NCI-H1436 treated with DMSO at 0.1 percent for 48 hours (cell line): ENCODE results near the gene TBC1D5.
A peak's percentile ranks its signal among the peaks of the same experiment; 100 is the strongest.
"Not testable (repeated sequence)": the region's sequence is repeated elsewhere in the genome, so short reads cannot be mapped to it uniquely, and the experiment has no call there.

Experiments
- DNase-seq: peaks from one replicate; lab custom pipeline; 2025; lab: John Stamatoyannopoulos, UW

Gene TBC1D5

GRCh38 chr3:17411157-17411877 is 331.1 kb downstream of the TBC1D5 start:
- peak; percentile 35 for DNase-seq

DNA sequence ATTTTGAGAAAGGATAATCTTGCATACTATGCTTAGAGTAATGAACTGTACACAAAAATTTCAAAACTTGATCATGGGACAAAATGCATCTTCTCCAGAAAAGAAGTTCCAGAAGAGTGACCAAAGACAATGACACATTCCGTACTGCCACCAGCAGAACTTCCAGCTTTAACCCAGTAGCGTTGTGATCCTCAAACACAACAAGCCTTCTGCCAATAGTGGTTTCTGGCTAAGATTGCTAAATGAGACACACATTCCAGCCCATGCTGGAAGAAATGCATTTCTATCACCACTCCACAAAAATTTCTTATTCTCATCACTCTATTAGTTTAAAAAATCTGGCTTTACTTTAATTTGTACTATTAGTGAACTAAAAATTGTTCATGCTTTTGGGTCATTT is 334.9 kb downstream of the TBC1D5 start:
- no peak for DNase-seq

- DNase-seq: no peak
These were observed 337.9 kb downstream of the TBC1D5 start for GRCh38 chr3:17404548-17404947.

DNA sequence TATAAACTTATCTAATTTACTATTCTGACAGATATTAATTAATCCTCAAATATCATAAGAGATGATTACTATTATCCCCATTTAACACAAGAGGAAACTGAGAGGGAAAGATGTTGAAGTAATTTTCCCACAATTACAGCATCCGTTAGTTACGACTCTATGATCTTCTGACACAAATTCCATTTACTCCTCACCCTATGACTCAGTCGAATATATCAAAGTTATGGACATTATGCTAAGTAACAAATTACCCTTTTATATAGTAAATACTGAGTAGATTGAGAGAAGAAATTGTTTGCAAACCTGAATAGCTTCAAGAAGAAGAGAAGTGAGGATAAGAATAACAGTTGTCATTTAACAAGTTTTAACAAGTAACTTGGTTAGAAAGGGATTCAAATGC is 340.0 kb downstream of the TBC1D5 start:
- DNase-seq: no peak

- DNase-seq: no peak
These were observed 340.5 kb downstream of the TBC1D5 start for GRCh38 chr3:17401912-17402311.

GRCh38 chr3:17399586-17399985 is 342.8 kb downstream of the TBC1D5 start:
- no peak for DNase-seq

DNA sequence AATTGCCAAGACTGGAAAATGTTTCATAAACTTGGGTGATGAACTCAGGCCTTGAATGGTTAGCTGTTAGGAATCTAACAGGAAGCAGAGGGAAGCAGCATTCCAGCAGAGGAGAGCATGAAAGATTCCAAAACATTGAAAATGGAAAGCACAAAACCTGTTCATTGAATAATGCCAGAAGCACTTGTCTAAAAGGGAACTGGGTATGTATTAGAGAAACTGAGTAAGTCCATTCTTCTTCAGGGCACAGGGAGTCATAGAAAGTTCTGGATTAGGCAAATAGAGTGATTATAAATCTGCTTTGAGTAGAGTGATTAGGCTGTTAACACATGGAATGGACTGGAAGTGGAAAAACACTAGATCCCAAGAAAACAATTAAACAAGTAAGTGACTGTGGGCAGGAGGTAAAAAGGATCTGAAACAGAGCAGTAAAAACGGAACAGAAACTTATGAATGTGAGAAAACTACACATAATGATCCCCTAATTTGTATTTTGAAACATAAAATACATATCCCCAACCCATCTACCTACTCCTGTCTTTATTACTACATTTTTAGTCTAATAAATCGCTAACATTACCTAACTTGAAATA is 343.4 kb downstream of the TBC1D5 start:
- DNase-seq: no peak

- DNase-seq: no peak
These were observed 346.4 kb downstream of the TBC1D5 start for GRCh38 chr3:17396036-17396435.

DNA sequence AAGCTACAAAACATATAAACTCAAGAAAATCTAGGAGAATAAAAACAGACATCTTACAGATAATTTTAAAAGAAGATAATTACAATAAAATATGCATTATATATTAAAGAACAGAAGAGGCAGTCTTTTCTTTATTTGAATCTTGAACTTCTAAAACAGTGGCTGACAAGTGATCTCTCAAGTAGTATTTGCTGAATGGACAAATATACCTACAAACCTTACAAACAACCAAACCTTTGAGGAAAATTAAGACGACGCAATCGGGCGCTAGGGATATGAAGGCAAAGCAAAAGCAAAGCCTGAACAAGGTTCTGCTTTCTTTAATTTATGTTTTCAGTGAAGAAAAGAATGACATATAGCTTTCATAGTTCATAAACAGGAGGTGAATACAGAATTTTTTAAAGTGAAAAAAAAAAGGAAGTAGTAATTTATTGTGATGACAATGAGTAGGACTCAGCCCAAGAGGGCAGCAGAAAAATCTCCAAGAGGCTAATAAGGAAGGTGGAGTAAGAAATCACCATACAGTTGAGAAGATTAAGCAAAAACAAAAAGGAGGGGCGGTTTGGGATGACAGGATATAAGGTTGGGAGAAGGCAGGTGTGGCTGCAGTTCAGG is 347.8 kb downstream of the TBC1D5 start:
- no peak for DNase-seq

DNA sequence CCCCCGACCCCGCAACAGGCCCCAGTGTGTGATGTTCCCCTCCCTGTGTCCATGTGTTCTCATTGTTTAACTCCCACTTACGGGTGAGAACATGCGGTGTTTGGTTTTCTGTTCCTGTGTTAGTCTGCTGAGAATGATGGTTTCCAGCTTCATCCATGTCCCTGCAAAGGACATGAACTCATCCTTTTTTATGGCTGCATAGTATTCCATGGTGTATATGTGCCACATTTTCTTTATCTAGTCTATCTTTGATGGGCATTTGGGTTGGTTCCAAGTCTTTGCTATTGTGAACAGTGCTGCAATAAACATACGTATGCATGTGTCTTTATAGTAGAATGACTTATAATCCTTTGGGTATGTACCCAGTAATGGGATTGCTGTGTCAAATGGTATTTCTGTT is 349.9 kb downstream of the TBC1D5 start:
- DNase-seq: not testable (repeated sequence)

DNA sequence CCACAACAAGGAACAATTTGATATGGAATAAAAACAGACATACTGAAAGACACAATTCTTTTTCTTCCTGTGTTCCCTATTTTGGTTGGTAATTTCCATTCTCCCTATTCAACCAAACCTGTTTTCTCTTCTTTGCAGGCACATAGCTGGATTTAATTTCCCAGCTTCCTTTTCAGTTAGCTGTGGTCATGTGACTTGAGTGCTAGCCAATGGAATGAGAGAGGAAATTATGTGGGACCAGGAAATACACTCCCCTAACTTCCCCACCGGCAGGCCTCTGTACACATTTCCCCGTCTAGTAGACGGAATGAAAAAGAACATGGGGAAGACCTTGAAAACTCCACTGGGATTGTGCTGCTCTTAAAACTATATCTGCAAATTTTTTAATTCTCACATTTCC is 351.6 kb downstream of the TBC1D5 start:
- DNase-seq: no peak

- DNase-seq: no peak
These were observed 355.3 kb downstream of the TBC1D5 start for GRCh38 chr3:17387108-17387507.

DNA sequence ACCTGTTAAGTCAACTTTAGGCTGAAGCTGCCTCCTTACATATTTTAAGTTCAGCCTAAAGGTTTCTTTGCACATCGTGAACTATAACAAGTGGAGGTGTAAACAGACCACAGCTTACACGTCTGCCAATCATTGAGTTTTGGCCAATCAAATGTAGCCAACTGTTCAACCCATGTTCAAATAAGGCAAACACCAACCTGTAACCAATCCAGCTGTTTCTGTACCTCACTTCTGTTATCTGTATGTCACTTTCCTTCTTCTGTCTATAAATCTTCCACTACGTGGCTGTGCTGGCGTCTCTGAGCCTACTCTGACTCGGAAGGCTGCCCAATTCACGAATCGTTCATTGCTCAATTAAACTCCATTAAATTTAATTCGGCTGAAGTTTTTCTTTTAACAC is 356.0 kb downstream of the TBC1D5 start:
- no peak for DNase-seq

DNA sequence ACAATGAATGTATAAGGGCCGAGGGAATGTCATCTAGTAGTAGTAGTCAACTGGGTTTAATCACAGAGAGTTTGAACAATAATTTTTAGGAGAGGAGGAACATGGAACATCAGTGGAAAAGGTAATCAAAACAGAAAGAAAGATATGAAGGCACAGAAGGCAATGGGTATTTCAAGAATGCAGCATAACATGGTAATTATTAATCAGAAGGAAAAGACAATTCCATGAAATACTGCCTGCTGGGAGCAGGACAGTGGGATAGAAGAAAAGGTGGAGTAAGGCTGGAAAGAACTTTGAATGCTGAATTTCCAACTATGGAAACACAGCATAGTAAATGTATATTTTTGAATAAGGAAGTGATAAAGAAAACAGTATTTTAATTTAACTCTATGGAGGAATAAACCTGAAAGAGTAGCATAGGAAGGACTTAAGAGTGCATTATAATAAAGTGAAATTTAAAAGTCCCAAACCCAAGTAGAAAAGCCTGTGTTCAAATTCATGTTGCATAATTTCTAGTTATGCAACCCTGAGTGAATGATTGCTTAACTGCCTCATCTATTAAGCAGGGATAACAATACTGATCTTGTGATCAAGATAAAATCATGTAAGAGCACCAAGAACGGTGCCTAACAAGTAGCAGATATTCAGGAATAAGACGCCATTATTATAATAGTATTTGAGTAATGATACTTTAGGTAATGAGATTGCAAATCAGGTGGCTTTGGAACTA is 357.7 kb downstream of the TBC1D5 start:
- DNase-seq: no peak

DNA sequence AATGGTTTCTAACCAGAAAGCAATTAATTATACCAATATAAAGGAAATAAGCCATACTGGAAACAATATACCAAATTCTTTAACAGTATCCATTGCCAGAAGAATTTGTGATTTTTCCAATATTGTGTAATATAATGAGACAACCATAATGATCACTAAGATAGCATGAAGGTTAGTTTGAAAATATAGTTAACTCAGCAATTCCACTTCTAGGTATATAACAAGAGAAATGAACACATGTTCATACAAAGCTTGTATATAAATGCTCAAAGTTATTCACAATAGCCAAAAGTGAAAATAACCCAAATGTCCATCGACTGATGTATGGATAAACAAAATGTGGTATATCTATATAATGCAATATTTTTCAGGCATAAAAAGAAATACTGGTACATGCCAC is 369.1 kb downstream of the TBC1D5 start:
- no peak for DNase-seq

DNA sequence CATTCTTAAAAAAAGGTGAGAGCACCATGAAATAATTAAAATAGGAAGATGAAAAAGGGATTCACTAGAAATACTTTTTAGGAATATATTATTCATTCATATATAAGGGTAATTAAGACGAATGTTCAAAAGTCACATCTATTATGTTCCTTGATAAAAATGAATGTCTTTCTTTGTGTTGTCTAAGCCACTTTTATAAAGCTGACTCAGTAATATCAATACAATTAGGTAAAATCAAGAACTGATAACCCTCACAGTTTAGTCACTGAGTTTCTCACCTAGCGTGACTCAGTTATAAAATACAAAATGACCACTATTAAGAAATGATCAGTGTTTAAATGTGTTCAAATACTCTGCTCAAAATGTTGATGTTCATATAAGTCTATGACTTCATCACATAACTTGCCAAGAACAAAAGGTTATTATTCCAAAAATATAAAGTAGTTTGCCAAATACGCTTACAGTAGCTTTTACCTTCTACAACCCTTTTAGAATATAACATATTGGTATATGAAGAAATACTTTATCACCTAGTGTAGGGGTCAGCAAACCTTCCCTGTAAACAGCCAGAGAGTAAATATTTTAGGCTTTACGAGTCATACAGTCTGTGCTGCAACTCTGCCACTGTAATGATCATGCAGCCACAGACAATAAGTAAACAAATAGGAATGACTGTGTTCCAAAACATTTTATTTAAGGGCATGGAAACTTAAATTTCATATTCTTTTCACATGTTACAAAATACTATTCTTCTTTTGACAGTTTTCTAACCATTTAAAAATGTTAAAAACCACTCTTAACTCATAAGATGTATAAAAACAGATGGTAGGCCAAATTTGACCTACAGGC is 369.8 kb downstream of the TBC1D5 start:
- no peak for DNase-seq

DNA sequence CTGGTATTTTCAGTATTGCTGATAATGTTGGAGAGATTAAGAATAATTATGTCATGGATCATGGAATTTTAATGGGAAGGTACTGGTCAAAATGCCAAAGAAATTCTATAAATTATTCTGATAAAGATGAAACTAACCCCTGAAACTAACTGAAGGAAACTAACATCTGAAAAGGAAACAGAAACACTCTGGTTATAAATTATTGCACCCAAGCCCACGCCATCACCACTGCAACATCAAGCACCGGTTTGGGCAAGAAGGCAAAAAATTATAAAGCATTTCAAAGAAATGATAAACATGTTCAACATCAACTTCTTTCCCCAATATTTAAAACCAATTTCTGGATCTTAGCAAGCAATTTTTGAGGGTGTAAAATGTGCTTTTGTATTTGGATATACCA is 372.5 kb downstream of the TBC1D5 start:
- no peak for DNase-seq

- DNase-seq: no peak
These were observed 375.3 kb downstream of the TBC1D5 start for GRCh38 chr3:17367171-17367570.

GRCh38 chr3:17360991-17361390 is 381.4 kb downstream of the TBC1D5 start:
- no peak for DNase-seq

DNA sequence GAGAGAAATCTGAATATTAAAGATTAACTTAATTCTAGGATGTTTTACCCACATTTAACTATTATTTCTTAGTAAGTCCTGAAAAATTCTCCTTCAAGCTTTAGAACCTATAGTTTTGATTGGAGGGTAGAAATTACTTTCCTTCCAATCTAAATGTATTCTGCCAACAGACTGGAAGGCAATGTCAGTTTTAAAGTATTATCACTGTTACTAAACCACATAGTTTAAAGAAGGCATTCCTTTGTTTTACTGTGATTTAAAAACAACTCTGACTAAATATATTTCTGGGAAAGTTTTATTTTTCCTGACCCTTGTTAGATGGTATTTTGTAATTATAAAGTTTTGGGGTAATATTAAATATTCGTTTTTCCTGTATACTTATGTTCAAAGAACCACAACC is 382.5 kb downstream of the TBC1D5 start:
- no peak for DNase-seq

- DNase-seq: no peak
These were observed 385.3 kb downstream of the TBC1D5 start for GRCh38 chr3:17357035-17357710.
